NCI-H128 (cell line): ENCODE measurements around the gene AP3D1.

ENCODE experiments used
- DNase-seq: peaks from one replicate; lab custom pipeline; 2025; ENCODE audit not compliant: unreplicated experiment; lab: John Stamatoyannopoulos, UW

Gene AP3D1

GRCh38 chr19:2070436-2070827, 80.9 kb downstream of the AP3D1 start:
- DNase-seq, result no peak

- no peak for DNase-seq
These were observed 86.4 kb downstream of the AP3D1 start for GRCh38 chr19:2064788-2065524.

- DNase-seq, result no peak
These were observed 87.0 kb downstream of the AP3D1 start for GRCh38 chr19:2064395-2064787.

GRCh38 chr19:2063824-2064223, 87.5 kb downstream of the AP3D1 start:
- no peak for DNase-seq

GRCh38 chr19:2062770-2063169, 88.6 kb downstream of the AP3D1 start:
- no peak for DNase-seq

- DNase-seq, result no peak
These were observed 89.0 kb downstream of the AP3D1 start for GRCh38 chr19:2062389-2062729.

GRCh38 chr19:2061495-2062388, 89.6 kb downstream of the AP3D1 start:
- peak; percentile 97 for DNase-seq

GRCh38 chr19:2060884-2061494, 90.4 kb downstream of the AP3D1 start:
- no peak for DNase-seq

- no peak for DNase-seq
These were observed 91.8 kb downstream of the AP3D1 start for GRCh38 chr19:2059422-2060201.

GRCh38 chr19:2058570-2059421, 92.6 kb downstream of the AP3D1 start:
- no peak for DNase-seq

GRCh38 chr19:2057484-2058469, 93.6 kb downstream of the AP3D1 start:
- DNase-seq, result no peak

GRCh38 chr19:2056837-2057192, 94.6 kb downstream of the AP3D1 start:
- DNase-seq, result no peak

GRCh38 chr19:2055931-2056836, 95.2 kb downstream of the AP3D1 start:
- no peak for DNase-seq

GRCh38 chr19:2054763-2055162, 96.6 kb downstream of the AP3D1 start:
- no peak for DNase-seq

GRCh38 chr19:2053601-2054389, 97.6 kb downstream of the AP3D1 start:
- DNase-seq, result no peak

- no peak for DNase-seq
These were observed 99.3 kb downstream of the AP3D1 start for GRCh38 chr19:2051773-2052704.
